Right cardiac atrium (tissue), 5 donors: ENCODE data around the gene NKX1-1. TPM values are rescaled to one million over a fixed set of nuclear protein-coding genes. Genes with fewer than 3 reads are reported as not detected.
A peak's percentile ranks its signal among the peaks of the same experiment; 100 is the strongest.
"Not testable (repeated sequence)": the region's sequence is repeated elsewhere in the genome, so short reads cannot be mapped to it uniquely, and the experiment has no call there.

Experiments used
- ATAC-seq, 2 donors: fragments of 200-7000 bp; cut with Tn5 transposase; one replicate each; pipeline versions ENCODE4 v1.8.0 to v1.9.1; 2020; ENCODE audit warnings: moderate library complexity in 2 of 2, mild to moderate bottlenecking in 1 of 2
- DNase-seq, 3 donors: peaks; one replicate each; pipeline ENCODE4 v3.0.0-alpha.2; 2020
- H3K27ac ChIP-seq: one replicate; pipeline ENCODE4 v1.5.1; 2013; ENCODE audit warnings: mild to moderate bottlenecking, low read length, control low read depth, moderate library complexity
- H3K27me3 ChIP-seq: one replicate; pipeline ENCODE4 v1.6.1; 2013; ENCODE audit not compliant: control insufficient read depth, insufficient read depth
- H3K4me1 ChIP-seq: one replicate; pipeline ENCODE4 v1.6.1; 2013; ENCODE audit warnings: low read length; ENCODE audit not compliant: control insufficient read depth, insufficient read depth
- H3K4me3 ChIP-seq: one replicate; pipeline ENCODE4 v1.5.1; 2013; ENCODE audit warnings: low read length, control low read depth
- H3K9me3 ChIP-seq: one replicate; pipeline ENCODE4 v1.6.1; 2013; ENCODE audit warnings: low read length; ENCODE audit not compliant: control insufficient read depth
- WGBS: extraction: QIAGEN DNeasy Blood & Tissue Kit; methylation state at CpG from one replicate; pipeline ENCODE4 v1.1.7; 2013; 5-methylcytosine and 5-hydroxymethylcytosine counted together
- intact Hi-C, 4 donors: fragments of 100-400 bp; cut with DNase I; formaldehyde crosslinking; loops; one replicate each; pipeline versions ENCODE4 v1.11.0 to v1.14.0; 2022 to 2023
- polyA plus RNA-seq: library from polyadenylated mRNA; stranded (reverse); fragments of 200-250 nt; gene quantifications from one replicate; pipeline ENCODE4 v1.2.3, GENCODE V29; 2013
- total RNA-seq, 4 donors: library from RNA; stranded (reverse); fragmentation: NEBNext Ultra II Directional; extraction: Animal tissue kit (Norgen Biotek cat#: 25700); gene quantifications; one replicate each; pipeline ENCODE4 v1.2.1, GENCODE V29; 2021
- donor health status: healthy with polysubstance abuse.
- donor health status: DM: no; HTN: yes; CAD: no.
- donor health status: DM: no; HTN: no; CAD: no.
- donor health status: DM: no; HTN: yes; CAD: no; lungs with severe emphysema.
- donor health status: DM: yes; HTN: yes; CAD: no.

Gene NKX1-1
- total and polyA plus RNA-seq, 5 donors: not detected

DNA sequence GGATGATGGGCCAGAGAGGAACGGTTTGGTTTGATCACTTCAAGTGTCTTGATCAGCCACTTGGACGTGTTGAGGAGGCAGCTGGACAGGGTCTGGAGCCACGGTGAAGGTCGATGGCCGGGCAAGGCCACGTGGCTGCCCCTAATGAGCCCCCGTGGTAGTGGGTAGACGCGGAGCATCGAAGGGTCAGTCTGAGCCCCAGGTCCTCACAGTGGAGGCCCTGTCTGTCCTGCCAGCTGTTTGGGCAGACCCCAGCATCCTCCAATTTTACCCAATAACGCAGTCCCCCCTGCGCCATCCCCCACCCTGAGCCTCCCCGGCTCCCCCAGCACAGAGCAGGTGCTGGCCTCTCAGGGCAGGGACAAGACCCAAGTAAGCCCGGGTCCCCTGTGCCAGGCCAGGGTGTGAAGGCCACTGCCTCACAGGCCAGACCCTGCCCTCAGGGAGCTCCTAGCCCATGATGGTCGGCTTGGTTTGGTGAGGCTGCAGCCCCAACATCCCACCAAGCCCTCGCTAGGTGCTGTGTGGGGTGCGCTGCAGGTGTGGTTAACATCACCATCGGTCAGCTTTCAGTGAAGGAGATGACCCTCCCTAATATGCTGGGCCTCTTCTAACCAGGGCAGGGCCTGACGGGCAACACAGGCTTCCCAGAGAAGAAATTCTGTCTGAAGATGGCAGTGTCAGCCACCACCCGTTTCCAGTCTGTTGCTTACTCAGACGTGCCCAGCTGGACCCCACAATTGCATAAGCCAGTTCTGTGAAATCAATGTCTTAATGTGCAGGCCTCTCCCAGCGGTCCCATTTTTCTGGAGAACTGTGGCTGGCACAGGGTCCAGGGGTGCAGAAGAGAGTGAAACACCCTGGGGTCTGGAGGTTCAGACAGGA is 40.5 kb upstream of the NKX1-1 start:
- peak in 1 of 3 donors; percentile 25 for DNase-seq
- Histone ChIP-seq H3K4me3 (no peak overlapping the region), H3K4me1 (no peaks in the 10 kb centered on the region), H3K27me3 (no peaks in the 10 kb centered on the region), H3K27ac (no peak overlapping the region), H3K9me3 (no peaks in the 10 kb centered on the region)
- 81% methylated on average over 22 of the region's 22 CpGs for WGBS
- ATAC-seq: peak in 1 of 2 donors; percentile 25
- intact Hi-C loops: no loop called here

DNA sequence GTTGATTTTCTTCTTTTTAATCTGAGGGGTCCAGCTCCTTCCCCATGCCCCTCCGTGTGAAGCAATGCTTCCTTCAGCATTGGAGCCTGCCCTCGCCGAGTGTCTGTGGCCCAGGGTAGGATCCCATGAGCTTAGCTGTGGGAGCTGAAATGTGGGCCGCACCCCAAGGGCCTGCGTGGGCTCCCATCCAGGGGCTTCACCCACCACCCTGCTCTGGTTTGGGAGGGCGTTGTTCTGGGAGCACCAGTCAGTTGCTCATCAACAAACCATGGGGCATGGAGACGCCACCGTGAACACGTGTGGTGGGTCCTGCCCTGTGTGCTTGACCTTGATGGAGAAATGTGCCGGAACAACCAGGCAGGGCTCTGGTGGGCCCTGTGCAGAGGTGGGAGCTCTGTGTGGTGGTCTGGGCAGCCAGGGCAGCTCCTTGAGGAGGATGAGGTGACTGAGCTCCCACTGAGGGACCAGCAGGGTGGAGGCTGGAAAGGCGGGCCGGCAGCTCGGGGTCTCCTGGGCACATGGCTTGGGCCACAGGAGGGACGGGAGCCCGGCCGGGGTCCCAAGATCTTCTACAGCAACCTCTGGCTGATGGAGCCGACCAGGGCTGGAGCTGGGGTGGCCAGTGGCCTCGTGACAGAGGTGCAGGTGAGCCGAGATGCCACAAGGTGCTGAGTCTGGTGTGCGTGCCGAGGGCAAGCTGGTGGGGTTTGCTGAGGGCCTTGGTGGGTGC is 39.6 kb upstream of the NKX1-1 start:
- ATAC-seq (no peak), DNase-seq (peak in 1 of 3 donors; percentile 34)
- intact Hi-C loops: no loop called here
- Histone ChIP-seq H3K27ac (no peak overlapping the region), H3K4me3 (no peak overlapping the region), H3K27me3 (no peaks in the 10 kb centered on the region), H3K4me1 (no peaks in the 10 kb centered on the region), H3K9me3 (no peaks in the 10 kb centered on the region)
- WGBS: 88% methylated on average over 21 of the region's 21 CpGs

DNA sequence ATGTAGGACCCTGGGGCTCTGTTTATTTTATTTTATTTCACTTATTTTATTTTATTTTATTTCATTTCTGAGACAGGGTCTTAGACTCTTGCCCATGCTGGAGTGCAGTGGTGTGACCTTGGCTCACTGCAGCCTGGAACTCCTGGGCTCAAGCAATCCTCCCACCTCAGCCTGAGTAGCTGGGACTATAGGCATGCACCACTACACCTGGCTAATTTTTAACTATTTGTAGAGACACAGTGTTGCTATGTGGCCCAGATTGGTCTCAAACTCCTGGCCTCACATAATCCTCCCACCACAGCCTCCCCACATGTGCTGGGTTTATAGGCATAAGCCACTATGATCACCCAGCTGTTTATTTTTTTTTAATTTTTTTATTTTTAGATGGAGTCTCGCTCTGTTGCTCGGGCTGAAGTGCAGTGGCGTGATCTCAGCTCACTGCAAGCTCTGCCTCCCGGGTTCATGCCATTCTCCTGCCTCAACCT is 37.5 kb upstream of the NKX1-1 start:
- H3K4me1 ChIP-seq, H3K27me3 ChIP-seq, H3K4me3 ChIP-seq, H3K9me3 ChIP-seq, ATAC-seq, intact Hi-C loops, H3K27ac ChIP-seq: not testable (repeated sequence)
- peak in 1 of 3 donors; percentile 1 for DNase-seq
- WGBS: 82% methylated on average over 4 of the region's 4 CpGs

DNA sequence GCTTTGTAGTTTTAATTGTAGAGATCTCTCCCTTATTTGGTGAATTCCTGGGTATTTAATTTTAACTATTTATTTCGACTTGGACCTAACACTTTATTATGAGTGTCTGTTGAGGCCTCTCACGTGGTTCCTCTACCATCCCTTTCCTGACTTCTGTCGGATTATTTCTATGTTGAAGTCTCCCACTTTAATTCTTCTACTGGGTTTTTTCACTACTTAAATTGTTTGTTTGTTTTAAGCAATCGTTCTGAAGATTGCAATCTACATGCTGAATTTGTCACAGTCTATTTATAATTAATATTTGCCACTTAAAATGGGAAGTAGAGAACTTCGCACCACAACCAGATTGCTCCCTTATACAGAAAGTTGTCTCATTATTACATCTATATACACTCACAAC is 20.8 kb upstream of the NKX1-1 start:
- intact Hi-C loops: no loop called here
- 65% methylated on average over 5 of the region's 5 CpGs for WGBS
- no peak for DNase-seq
- H3K27me3 ChIP-seq: no peaks in the 10 kb centered on the region
- H3K4me3 ChIP-seq: no peak overlapping the region
- no peak for ATAC-seq
- no peak overlapping the region for H3K27ac ChIP-seq
- no peaks in the 10 kb centered on the region for H3K9me3 ChIP-seq
- H3K4me1 ChIP-seq: no peaks in the 10 kb centered on the region

DNA sequence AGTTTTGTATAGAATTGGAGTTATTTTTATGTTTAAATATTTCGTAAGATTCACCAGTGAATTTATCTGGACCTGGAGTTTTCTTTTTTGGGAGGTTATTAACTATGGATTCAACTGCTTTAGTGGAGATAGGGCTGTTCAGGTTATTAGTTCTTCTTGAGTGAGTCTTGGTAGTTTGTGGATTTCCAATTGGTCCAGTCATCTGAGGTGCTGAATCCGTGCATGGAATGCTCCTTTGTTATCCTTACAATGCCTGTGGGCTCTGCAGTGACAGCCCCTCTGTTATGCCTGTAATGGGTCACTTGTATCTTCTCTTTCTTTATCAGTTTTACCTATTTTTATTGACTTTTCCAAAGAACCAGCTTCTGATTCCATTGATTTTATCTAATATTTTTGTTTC is 15.4 kb upstream of the NKX1-1 start:
- no peak for ATAC-seq
- H3K27ac ChIP-seq: no peak overlapping the region
- no peaks in the 10 kb centered on the region for H3K4me1 ChIP-seq
- H3K4me3 ChIP-seq: no peak overlapping the region
- no peaks in the 10 kb centered on the region for H3K27me3 ChIP-seq
- WGBS: 47% methylated on average over 2 of the region's 2 CpGs
- intact Hi-C loops: no loop called here
- H3K9me3 ChIP-seq: no peaks in the 10 kb centered on the region
- no peak for DNase-seq

DNA sequence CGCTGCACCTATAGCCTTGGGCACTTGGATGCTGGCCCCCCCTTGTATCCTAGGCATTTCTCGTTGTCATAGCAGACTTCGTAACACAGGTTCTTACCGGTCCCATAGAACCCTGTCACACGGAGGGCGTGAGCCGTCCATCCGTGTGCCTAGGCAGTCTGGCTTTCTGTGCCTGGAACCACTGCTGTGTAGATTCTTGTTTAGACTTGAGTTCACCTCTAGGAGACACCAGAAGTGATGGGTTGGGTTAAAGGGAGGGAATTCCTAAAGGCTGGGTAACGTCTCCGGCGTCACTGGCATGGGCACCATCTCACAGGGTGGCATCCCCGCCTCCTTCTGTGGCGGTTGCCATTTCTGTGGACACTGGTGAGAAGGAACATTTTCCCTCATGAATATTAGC is 13.5 kb upstream of the NKX1-1 start:
- Histone ChIP-seq H3K27me3 (no peaks in the 10 kb centered on the region), H3K27ac (no peak overlapping the region), H3K4me1 (no peaks in the 10 kb centered on the region), H3K4me3 (no peak overlapping the region), H3K9me3 (no peaks in the 10 kb centered on the region)
- intact Hi-C loops: no loop called here
- ATAC-seq: no peak
- WGBS: 89% methylated on average over 13 of the region's 13 CpGs
- DNase-seq: peak in 1 of 3 donors; percentile 13

DNA sequence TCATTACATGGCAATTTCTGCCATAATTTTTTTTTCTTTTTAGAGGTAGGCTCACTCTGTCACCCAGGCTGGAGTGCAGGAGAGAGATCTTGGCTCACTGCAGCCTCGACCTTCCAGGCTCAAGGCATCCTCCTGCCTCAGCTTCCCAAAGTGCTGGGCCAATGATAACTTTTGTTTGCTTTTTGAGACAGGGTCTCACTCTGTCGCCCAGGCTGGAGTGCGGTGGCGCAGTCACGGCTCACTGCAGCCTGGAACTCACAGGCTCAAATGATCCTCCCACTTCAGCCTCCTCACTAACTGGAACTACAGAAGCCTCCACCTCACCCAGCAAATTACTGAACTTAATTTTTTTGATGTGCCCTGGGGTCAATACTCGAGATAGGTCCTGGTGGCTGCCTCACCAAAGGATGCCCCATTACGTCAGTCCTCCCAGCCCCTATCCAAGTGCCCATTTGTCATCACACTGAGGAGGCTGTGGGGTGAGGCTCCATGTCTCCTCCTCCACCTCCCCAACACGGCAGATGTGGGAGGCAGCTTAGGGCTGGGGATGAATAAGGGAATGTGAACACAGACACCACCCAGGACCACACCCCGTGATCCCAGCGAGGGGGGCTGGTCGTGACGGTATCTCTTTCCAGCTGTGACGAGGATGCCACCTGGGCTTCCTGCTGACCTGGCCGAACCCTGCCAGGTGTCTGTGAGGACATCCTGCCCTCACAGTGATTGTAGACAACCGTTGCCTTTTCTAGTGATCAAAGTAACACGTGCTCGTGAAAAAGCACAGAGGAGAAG is 12.4 kb upstream of the NKX1-1 start:
- H3K9me3 ChIP-seq: no peaks in the 10 kb centered on the region
- DNase-seq: peak in 1 of 3 donors; percentile 9
- 63% methylated on average over 17 of the region's 17 CpGs for WGBS
- intact Hi-C loops: no loop called here
- no peak overlapping the region for H3K27ac ChIP-seq
- ATAC-seq: no peak
- H3K4me1 ChIP-seq: no peaks in the 10 kb centered on the region
- no peak overlapping the region for H3K4me3 ChIP-seq
- H3K27me3 ChIP-seq: no peaks in the 10 kb centered on the region

DNA sequence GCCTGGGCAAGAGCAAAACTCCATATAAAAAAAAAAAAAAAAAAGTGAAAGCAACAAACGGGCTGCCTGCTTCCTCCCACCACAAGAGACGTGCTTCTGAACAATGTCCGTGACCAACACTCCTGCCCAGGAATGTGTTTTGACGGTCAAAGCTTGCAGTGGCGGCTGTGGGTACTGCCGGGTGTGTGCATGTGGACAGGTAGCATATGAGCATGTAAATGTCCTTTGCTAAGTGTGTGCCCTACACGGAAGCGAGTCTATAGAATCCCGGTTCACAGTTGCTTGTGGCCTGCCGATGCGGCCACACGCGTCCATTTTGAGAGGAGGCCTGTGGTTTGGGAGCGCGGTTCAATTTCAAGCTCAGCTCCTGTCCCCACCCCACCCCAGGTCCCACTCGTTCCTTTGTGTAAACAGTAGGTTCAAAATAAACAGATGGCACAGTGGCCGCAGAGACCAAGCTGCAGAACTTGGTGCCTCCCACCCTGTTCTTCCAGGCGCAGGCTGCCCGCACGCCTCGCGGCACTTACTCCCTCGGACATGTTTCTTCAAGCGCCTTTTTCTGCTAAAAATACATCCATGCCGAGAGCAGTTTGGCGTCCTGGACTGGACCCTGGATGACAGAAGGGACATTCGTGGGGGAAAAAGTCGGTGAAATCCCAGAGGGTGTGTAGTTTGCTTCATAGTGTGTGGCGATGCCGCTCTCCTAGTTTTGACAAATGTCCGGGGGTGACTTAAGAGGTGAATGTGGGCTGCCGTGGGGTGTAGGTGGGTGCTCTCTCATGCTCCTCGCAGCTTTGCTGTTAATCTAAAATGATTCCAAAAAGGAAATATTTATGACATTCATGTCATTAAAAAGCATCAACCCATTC is 11.5 kb upstream of the NKX1-1 start:
- H3K27ac ChIP-seq: no peak overlapping the region
- no peaks in the 10 kb centered on the region for H3K27me3 ChIP-seq
- H3K4me3 ChIP-seq: no peak overlapping the region
- 81% methylated on average over 33 of the region's 33 CpGs for WGBS
- ATAC-seq: no peak
- peak in 2 of 3 donors; percentile 8 to 17 for DNase-seq
- H3K4me1 ChIP-seq: no peaks in the 10 kb centered on the region
- no peaks in the 10 kb centered on the region for H3K9me3 ChIP-seq
- intact Hi-C loops: no loop called here

DNA sequence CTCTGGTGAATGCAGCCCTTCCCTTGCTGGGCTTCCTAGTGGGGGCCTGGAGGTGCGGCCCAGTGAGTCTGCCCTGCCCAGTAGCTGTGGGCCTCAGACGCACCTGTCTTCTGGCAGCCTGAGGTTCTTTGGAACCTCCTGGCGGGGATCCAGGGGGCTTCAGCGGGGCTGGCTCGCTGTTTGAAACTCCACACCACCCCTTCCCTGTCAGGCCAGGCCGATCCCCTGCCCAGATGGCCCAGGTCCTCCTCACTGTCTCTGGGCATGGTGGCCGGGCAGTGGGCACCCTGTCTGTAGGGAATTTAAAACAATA is 10.7 kb upstream of the NKX1-1 start:
- Histone ChIP-seq H3K4me3 (no peak overlapping the region), H3K27ac (no peak overlapping the region), H3K9me3 (no peaks in the 10 kb centered on the region), H3K27me3 (no peaks in the 10 kb centered on the region), H3K4me1 (no peaks in the 10 kb centered on the region)
- ATAC-seq: no peak
- WGBS: 62% methylated on average over 7 of the region's 7 CpGs
- intact Hi-C loops: no loop called here
- no peak for DNase-seq
